Suppressor macrophage treated with lipopolysaccharide for 4 hours (primary cell): Measurements from ENCODE around the gene MIEF2.

Experiments
- DNase-seq: peaks from one replicate; pipeline ENCODE4 v3.0.0-alpha.2; 2020

The MIEF2 gene

DNA sequence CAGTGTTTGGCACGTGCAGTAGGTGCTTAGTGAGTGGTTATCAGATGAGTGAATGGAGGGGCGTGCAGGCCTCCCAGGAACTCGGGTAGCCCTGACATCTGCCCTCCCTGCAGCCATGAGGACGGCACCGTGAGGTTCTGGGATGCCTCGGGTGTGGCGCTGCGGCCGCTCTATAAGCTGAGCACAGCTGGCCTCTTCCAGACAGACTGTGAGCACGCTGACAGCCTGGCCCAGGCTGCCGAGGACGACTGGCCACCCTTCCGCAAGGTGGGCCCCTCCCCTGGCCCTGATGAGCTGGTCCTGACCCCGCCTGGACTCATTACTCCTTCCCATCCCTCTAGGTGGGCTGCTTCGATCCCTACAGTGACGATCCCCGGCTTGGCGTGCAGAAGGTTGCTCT is 24.0 kb upstream of the MIEF2 start:
- DNase-seq = no peak

- no peak for DNase-seq
These were observed 23.0 kb upstream of the MIEF2 start for GRCh38 chr17:18237461-18237860.

DNA sequence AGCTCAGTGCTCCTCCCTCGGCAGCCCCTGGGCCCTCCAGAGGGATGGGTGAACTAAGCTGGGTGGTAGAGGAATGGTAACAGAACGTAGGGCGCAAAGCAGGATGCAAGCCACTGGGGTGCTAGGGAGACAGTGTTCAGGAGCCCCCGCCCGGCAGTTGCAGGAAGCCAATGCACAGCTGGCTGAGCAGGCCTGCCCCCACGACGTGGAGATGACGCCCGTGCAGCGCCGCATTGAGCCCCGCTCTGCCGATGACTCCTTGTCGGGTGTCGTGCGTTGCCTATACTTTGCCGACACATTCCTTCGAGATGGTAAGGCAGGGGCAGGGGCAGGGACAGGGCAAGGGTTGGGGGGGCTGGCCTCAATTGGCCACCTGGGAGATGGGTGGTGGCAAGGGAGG is 22.2 kb upstream of the MIEF2 start:
- DNase-seq = no peak

DNA sequence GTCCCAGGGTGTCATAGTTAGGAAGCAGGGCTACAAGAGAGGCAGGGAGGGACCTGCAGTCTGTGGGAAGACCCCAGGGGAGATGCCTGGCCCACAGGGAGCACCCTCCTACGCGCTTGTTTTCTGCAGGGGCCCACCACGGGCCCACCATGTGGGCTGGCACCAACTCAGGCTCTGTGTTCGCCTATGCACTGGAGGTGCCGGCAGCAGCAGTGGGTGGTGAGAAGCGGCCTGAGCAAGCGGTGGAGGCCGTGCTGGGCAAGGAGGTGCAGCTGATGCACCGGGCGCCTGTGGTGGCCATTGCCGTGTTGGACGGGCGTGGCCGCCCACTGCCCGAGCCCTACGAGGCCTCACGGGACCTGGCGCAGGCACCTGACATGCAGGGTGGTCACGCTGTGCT is 20.0 kb upstream of the MIEF2 start:
- no peak for DNase-seq

- no peak for DNase-seq
These were observed 19.1 kb upstream of the MIEF2 start for GRCh38 chr17:18241229-18241871.

GRCh38 chr17:18245038-18245776 is 15.3 kb upstream of the MIEF2 start:
- DNase-seq = no peak

GRCh38 chr17:18246109-18246725 is 14.2 kb upstream of the MIEF2 start:
- DNase-seq = no peak

GRCh38 chr17:18246880-18247612 is 13.4 kb upstream of the MIEF2 start:
- peak; percentile 56 for DNase-seq

DNA sequence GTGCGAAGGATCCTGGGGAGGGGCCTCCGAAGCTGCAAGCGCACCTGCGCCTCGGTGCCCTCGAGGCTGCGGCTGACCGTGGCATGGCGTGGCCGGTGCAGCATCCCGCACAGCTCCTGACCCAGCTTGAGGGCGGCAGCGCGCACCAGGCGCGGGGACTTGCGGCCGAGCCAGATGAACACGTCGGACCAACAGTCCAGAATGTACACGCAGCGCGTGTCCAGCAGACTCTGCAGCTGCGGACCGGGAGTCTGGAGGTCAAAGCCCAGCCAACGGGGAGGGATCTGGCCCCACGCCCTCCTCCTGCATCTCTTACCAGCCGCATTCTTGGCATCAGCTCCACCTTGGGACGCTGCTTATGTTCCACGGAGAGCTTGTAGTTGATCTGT is 12.9 kb upstream of the MIEF2 start:
- DNase-seq = no peak

- peak; percentile 69 for DNase-seq
These were observed 12.1 kb upstream of the MIEF2 start for GRCh38 chr17:18248300-18248731.

- DNase-seq = no peak
These were observed 11.7 kb upstream of the MIEF2 start for GRCh38 chr17:18248811-18249210.

GRCh38 chr17:18250259-18250658 is 10.2 kb upstream of the MIEF2 start:
- no peak for DNase-seq

- no peak for DNase-seq
These were observed 9.8 kb upstream of the MIEF2 start for GRCh38 chr17:18250708-18251107.

GRCh38 chr17:18251204-18251603 is 9.3 kb upstream of the MIEF2 start:
- DNase-seq = no peak

- DNase-seq = no peak
These were observed 8.3 kb upstream of the MIEF2 start for GRCh38 chr17:18252160-18252559.

DNA sequence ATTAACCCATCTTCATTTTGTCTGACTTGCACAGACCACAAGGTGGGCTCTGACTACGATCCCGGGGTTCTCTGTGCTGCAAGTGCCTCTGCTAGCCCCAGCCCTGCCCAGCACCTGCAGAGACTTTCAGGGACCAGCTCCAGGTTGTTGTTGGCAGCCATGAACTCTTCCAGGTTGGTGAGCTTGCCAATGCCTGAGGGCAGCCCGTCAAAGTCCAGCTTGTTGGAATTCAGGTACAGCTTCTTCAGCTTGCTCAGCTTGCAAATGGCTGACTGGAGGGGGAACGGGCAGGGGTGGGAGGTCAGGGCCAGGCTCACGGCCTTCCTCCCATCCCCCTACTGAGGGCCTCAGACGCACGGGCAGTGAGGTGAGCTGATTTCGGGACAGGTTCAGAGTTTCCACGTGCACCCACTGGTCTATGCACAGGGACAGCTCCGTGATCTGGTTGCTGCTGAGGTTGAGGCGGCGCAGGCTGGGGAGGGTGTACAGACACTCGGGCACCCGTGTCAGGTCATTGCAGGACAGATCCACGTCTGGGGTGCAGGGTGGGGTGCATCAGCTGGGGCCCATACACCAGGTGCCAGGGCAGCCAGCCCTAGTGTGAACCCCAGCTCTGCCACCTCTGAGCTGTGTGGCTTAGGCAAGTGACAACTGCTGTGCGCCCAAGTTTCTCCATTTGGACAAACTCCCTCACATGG is 7.1 kb upstream of the MIEF2 start:
- DNase-seq = no peak

- DNase-seq = no peak
These were observed 6.3 kb upstream of the MIEF2 start for GRCh38 chr17:18253947-18254821.

- no peak for DNase-seq
These were observed 5.4 kb upstream of the MIEF2 start for GRCh38 chr17:18254888-18255649.

DNA sequence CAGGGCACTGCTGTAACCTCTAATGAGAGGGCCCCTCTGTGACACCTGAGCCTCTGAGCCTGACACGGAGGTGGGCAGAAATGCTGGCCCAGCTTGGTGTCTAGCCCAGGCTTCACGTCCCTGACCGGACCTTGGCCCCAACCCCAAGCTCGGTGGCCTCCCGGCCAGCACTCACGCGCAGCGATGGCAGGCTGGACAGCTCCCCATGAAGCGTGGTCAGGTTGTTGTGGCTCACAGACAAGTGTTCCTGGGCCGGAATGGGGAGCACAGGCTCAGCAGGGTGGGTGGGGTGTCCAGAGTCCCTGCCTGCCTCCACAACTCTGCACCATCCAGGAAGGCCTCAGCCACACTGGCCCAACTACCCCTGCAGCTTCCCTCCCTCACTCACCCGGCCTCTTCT is 4.1 kb upstream of the MIEF2 start:
- DNase-seq = no peak

DNA sequence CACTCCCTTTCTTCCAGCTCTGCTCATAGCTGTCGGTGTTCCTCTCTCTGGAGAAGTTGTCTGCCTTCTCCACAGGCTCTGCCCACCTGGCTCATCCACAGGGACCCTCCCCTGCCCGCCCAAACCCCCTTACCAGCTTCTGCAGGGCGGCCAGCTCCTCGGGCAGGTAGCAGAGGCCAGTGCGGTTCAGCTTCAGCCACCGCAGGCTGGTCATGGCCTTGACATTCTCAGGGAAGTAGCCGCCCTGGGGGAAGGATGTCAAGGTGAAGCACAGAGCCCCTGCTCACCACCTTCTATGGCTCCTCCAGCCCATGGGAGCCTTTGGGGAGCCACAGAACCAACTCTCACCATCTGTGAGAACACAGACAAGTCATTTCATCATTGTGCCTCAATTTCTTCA is 3.7 kb upstream of the MIEF2 start:
- no peak for DNase-seq
